HG02642 (cell line): ENCODE data around the gene GGCX.
"Not testable (repeated sequence)": the region's sequence is repeated elsewhere in the genome, so short reads cannot be mapped to it uniquely, and the experiment has no call there.

ENCODE experiments used
- ATAC-seq: cut with Tn5 transposase; IDR thresholded peaks from one replicate; pipeline ENCODE4 v1.9.1; 2021; ENCODE audit warnings: mild to moderate bottlenecking; ENCODE audit not compliant: unreplicated experiment, poor library complexity

GGCX gene

DNA sequence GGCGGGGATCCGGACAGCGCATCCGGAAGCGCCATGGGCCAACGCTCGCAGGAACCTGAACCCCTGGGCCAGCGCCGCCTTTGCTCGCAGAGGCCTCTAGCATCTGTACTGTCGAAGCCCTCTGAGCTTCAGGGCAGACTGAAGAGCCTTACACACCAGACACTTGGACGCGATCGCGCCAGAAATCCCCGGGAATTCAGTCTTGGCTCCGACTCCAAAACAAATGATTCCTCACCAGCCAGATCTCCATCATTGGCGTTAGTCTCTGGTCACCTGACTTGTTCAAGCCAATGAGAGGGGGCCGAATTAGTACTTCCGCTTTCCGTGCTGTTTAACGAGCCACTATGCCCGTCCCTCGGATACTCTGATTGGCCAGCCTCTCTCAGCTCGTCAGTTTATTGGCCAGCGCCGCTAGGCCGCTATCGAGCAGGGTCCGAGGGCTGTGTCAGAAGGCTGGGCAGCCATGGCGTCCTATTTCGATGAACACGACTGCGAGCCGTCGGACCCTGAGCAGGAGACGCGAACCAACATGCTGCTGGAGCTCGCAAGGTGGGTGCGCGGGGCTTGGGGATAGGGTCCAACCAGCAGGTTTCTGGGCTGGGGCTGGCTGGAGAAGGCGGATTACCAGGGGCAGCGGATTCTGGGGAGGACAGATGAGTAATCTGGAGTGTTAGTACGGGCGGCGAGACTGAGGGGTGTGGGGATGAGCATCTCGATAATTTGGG, 34.2 kb upstream of the GGCX start, which contains the start of gene RNF181:
Gene RNF181, plus strand, starts transcription at position 445 of the 725 bp plus-strand sequence. Its CDS starts 19 bp downstream, at position 464.
- peak; percentile 99 for ATAC-seq

DNA sequence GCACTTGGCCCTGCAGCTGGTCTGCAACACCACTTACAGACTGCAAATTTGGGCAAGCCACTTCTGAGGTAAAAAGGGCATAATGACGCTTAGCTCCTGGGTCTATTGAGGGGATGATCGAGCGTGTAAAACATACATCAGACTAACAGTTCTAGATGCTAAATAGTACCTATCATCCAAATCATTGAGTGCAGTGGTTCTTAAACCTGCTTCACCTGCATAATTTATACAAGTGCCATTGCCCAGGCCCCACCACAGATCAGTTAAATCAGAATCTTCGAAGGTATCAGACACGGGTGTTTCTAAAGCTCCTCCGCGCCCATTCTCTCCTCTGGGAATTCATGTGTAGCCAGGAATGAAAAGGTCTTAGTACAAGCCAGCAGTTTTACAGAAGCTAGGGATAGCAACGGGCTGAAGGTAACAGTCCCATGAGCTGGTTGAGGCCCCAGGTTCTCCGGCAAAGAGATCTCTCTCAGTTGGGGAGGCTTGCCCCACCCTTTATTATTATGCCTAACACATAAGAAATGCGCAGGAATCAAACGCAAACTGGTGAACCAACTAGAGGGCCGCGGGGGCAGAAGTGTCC, 33.5 kb upstream of the GGCX start:
- no peak for ATAC-seq

DNA sequence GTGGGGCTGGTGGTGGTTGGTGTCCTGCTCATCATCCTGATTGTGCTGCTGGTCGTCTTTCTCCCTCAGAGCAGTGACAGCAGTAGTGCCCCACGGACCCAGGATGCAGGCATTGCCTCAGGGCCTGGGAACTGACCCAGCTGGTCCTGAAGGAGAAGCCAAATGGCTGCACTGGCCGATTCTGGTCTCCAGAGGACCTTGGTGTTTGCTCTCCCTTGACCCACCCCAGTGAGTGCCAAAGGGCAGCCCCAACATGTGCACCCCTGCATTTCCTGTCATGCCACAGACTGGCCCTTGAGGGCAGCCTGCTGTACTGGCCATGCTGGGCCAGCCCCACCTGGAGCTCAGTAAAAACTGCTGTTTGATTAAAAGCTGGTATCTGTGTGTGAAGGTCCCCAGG, 31.7 kb upstream of the GGCX start:
- no peak for ATAC-seq

DNA sequence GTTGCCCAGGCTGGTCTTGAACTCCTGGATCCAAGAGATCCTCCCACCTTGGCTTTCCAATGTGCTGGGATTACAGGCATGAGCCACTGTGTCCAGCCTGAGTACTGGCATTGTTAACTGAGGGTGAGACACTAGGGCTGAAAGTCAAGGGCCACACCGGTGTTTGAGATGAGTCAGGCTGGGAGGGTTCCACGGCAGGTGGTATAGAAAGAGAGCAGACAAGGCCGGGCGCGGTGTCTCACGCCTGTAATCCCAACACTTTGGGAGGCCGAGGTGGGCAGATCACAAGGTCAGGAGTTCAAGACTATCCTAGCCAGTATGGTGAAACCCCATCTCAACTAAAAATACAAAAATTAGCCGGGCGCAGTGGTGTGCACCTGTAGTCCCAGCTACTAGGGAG, 31.0 kb upstream of the GGCX start:
- not testable (repeated sequence) for ATAC-seq

DNA sequence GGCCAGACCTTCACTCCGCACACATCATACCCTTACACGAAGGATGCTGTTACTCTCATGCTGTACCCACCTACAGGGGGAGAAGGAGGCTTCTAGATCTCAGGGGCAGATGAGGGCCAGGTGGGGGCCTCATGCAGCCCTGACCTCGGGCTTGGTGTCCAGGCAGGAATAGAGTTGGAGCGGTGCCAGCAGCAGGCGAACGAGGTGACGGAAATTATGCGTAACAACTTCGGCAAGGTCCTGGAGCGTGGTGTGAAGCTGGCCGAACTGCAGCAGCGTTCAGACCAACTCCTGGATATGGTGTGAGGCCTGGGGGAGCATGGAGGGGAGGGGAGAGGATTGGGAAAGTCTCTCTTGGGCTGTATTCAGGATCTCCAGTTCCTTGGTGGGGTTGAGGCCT, 30.3 kb upstream of the GGCX start:
- ATAC-seq: no peak

DNA sequence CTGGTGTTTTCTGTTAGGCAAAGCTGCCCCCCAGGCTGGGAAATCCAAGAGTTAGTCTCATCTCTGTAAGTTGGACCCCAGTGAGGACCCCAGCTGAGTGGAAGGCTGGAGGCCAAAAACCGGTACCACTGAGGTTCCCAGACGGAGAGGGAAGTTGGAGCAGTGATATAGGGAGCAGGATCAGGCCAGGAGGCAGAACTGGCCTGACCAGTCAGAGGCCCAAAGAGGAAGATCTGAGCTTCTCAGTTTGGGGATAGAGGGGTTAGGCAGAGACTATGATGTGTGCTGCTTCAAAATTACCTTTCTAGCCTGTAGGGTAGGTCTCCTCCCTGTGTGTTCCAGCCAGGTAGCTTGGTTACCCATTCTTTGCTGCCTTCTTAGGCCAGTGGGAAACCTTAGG, 29.7 kb upstream of the GGCX start:
- no peak for ATAC-seq

DNA sequence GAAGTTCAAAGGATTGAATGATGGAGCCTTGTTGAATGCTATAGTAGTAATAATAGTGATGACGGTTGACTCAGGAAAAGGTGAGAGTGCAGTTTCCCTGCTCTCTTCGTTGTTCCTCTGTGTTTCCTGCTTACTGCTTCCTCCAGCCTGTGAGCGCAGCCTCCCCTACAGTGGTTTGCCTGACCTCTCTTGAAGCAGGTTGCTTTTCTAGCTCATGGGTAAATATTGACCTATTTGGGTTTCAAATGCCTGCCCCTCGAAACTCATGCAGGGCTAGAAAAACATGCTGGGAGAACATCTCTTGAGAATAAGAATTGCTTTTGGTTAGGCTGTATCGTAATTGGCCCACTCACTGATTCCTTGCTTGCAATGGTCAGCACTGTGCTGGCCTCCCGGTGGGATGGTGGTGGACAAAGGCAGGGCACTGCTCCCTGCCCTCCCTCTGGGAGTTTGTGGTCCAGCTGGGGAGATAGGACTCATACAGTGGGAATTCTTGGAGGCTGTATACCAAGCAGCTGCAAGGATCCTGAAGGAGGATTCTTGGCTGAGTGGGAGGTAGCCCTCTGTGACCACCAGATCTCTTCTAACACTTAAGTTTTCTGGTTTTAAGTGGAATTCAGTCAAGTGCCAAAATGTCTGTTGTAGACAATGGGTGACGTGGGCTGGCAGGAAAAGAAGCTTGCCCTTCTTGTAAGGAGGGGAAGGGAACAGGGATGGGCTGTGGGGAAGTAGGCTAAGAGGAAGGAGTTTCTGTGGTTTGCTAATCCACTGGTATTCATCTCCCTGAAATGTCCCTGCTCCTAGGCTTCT, 28.9 kb upstream of the GGCX start:
- no peak for ATAC-seq

DNA sequence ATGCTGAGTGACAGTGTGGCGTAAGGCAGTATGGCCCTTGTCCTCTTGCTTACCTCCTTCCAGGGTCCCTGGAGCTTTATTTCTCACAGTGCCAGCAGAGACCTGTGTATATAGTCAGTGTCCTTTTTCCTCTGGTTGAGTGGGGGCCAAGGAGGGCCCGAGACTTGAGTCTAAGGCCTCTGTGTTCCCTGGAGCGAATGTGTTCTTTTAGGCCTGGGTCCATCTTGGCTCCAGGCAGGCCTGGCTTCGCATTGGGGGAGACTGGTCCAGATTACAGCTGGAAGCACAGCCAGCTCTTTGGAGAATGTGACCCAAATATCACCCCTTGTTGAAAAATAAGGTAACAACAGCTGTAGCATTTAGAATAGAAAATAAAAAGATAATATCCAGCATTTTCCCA, 27.9 kb upstream of the GGCX start:
- no peak for ATAC-seq

DNA sequence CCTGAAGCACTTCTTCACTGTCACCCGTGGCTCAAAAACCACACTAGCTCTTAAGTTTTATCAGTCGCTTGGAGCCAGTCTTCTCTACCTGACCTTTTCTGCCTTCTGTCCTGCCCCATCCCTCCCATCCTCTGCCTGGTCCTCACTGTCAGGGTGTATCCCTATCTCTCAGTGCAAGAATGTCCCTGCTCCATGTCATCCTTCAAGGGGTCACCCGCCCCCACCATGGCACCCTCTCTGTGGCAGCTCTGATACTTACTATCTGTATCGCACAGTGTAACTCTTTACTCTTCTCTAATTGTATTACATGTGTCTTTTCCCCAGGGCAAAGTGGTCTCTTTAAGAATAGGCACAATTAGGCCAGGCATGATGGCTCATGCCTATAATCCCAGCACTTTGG, 27.4 kb upstream of the GGCX start:
- ATAC-seq: no peak

DNA sequence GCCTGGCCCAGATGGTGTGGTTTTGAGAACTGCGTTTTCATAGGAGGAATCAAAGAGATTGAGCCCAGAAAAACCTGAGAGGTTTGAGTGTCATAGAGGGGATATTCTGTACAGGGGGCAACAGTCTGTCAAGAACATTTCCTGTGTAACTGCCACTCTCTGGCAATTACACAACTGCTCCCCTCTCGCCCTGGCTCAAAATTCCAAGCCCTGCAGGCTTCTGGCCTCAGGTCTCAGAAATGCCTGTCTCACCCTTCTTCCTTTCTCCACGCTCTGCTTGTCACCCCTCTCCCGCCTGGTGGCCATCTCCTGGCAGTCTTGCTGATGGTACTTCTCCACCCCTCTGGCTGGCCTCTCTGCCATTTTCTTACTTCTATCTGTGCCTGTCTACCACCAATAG, 26.9 kb upstream of the GGCX start:
- no peak for ATAC-seq

DNA sequence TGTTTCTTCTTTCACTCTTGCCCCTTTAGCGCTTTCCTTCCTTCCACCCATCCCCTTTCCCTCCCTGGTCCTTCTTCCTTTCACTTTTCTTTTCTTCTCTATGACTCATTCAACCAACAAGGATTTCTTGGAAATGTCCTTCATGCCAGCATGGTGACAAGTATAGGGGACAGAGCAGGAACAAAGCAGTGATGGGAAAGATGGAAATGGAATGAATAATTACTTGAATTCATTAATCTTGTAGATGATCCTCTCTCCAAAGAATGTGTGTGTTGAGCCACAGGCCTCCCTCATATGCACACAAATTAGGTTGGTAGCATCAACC, 24.4 kb upstream of the GGCX start:
- ATAC-seq: no peak

DNA sequence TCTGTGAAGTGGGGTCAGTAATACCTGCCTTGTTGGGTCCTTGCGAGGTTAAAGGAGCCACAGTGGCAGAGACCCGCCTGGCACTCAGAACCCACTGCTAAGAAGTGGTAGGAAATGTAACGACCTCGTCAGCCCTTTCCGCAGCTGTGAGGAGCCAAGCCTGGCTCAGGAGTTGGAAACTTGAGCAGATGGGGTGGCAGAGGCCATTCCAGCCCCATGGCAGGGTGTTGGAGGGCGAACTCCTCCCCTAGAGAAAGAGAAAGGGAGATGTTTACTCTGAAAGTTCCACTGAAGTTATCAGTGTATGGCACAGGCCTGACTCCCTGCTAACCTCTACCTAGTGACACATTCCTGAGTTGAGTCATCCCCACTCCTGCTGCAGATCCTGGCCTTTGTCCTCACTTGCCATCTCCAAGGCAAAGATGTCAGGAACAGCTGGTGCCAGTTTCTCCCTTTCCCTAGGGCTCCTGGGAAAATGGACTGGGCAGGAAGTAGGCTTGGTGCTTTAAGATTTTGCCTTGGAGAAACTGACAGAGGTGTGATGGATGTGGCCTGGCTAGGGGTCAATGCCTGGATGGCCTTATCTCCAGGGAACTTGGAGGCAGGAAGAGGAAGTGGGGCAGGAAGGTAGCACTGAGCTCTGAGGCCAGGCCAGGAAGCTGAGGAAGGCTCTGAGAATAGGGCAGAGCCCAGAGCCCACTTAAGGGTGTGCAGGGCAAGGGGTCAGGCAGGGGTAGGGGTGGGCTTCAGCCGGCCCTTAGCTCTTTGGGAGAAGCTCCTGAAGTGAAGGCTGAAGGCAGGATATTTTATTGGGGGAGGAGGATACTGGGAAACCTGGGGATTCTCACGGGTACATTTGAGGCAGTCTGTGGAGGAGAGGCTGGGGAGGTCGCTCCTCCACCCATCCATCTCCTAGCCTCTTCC, 23.8 kb upstream of the GGCX start:
- peak; percentile 43 for ATAC-seq

DNA sequence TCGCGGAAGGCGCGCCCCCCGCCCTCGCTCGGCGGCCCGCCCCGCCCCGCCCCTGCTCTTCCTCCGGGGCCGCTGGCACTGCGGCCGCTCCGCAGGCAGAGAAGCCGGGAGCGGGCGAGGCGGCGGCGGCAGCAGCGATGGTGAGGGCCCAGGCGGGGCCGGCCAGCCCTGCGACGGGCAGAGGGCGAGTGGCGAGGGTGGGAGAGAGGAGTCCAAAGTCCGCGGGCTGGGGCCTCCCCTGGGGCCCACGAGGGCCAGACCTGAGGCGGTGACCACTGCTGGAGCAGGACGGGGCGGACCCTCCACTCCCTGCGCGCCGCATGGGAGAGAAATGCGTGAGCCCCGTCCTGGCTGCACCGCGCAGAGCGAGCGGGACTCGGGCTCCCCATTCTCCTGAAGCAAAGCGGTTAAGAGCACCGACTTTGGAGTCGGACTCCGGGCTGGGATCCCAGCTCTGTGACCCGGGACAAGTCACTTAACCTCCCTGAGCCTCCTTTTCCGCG, 23.1 kb upstream of the GGCX start, which contains the start of gene VAMP5:
Gene VAMP5, plus strand, starts transcription at position 78 of the 503 bp plus-strand sequence. Its CDS starts 60 bp downstream, at position 138.
- peak; percentile 57 for ATAC-seq

DNA sequence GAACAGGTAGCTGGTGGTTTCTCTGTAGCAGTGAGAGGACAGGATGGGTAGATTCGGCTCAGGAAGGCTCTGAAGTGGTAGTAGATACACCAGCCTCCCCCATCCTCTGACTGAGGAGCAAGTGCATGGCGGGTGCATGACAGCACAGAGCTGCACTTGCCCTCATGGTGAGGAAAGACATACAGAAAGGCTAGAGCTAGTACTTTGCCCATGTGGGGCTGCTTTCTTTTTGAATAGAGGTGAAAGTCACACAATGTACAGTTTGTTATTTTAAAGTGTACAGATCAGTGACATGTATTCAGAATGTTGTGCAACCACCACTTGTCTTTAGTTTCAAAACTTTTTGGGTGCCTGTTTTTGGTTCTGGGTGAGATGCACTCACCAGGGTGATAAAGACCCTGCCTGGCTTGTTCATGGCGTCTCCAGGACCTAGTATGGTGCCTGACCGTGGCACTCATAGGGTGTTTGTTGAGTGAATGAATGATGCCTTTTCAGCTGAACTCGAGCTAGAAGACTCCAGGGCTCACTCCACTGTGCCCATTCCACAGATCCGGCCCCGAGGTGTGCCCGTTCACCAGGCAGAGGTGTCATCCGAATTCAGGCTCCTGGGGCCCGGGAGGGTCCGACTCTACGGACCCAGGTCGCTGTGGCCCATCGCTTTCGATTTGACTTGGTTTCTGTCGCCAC, 22.5 kb upstream of the GGCX start:
- no peak for ATAC-seq

DNA sequence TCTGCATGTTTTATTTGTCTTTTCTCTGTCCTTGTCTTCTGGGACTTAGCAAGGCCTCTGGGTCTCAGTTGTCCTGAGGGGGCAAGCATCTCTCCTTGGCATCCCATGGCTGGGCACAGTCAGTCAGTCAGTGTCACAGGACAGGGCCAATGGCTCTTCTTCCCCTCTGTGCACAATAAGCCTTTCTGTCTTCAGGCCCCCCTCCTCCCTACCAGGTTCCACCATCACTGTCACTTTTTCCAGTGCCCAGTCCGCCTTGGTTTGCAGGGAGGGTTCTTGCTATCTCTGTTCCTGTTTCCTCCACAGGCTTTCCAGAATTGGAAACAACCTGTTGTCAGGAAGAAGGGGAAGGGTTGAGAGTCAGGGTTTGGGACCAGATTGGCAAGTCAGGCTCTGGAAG, 21.2 kb upstream of the GGCX start:
- ATAC-seq: no peak

DNA sequence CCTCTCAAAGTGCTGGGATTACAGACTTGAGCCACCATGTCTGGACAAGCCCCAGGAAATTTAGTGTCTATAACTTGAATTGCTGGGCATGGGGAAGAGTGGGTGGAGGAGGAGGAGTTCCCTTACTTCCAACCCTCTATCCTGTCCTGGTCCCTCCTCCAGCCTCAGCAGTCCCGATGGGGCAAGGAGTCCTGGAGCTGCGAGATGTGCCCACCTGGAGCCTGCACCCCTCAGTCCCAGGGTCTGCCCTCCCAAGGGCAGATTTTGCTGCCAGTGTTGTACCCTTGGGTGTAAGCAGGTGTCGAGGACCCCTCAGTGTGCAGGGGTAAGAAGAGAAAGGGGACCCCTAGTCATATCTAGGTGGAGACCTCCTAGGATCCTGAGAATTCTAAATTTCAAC, 18.9 kb upstream of the GGCX start:
- no peak for ATAC-seq

DNA sequence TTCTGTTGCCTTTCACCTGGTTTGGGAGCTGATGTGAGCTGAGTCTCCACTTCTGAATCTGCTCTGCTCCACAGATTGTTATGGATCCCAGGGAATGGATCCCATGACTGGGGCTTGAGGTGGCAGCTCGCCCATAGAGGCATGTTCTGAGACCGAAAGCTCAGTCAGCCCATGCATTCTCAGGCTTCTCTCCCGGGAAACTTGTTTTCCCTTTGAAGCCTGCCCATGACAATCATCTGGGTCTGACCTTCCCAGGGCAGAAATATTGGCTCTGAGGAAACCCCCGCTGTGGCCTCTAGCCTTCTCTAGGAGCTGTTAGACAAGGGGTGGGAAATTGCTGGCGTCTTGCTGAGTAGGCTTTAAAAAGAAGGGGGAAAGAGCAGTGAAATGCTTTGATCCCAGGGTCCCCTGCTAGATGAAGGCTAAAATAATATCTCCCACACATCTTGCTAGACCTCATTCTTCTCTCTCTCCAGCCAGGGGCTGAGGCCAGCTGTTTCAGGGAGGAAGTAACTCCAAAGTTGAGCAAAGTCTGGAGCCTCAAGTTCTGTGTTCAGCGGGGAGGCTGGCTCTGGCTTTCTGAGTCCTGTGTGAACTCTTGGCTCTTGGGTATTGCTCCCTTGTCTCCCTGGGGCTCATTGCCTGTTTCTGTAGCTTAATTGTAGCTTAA, 18.1 kb upstream of the GGCX start:
- ATAC-seq: no peak

DNA sequence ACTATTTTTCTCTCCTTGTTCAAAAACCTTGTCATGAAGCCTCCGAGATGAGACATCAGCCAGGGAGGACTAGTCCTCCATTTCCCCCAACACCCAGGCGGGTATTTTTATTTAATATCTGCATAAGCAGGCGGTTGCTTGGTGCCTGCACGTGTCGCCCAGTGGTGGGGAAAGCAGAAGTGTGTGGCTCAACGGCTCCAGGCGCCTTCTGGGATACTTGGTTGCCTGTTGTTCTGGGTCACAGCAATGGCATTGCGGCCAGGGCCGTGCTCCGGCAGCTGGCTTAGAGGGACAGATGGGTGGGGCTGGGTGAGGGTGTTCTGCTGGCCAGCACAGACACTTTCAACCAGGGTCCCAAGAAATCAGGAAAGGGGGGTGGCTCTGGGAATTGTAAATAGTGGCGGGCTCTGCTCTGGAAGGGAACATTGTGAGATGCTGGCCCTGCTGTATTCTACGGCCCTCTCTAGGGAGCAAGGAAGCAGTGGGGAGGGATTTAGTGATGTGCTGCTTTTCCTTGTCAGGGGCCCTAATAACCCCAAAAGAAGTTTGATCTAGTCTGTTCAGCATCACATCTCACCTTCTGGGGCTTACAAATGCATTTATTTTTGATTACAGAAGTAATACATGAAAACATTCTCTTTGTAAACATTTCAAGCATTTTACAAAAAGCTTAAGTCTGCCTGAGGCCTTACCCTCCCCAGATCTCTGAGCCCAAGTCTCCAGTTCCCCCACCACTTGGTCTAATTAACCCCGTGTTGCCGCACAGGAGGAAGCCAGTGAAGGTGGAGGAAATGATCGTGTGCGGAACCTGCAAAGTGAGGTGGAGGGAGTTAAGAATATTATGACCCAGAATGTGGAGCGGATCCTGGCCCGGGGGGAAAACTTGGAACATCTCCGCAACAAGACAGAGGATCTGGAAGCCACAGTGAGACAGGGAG, 17.2 kb upstream of the GGCX start:
- peak; percentile 49 for ATAC-seq
